Measurements from ENCODE around the gene HCAR2.
"Not testable (repeated sequence)": the region's sequence is repeated elsewhere in the genome, so short reads cannot be mapped to it uniquely, and the experiment has no call there.

HCAR2 gene

DNA sequence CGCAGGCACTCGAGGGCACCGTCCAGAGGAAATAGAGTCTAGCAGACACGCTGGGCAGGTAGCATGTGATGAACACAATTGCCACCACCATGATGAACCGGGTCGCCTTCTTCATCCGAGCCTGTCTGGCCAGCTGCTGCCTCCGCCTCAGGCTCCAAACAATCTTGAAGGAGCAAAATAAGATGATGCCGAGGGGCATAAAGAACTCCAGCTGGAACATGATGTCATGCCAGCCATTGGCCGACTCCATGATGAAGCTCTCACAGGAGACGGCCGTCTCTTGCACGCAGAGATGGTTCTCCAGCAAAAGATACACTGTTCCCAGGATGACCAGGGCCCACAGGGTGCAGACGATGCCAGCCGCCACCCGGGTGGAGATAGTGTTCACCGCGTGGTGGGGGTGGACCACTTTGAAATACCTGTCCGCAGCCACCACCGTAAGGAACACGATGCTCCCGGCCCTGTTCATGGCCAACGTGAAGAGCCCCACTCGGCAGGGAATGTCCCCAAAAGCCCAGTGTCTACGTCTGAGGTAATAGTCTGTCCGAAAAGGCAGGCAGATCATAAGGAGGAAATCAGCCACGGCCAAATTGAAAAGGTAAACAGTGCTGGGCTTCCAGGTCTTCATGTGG, 26.5 kb upstream of the HCAR2 start:
- CTCF ChIA-PET, result no interaction called here
- no peak for DNase-seq
- H3K27ac Mint-ChIP-seq, result peak overlapping the region; percentile 87
- H3K4me1 Mint-ChIP-seq, result peaks cover 87% of the 10 kb centered on the region
- H3K36me3 Mint-ChIP-seq, result peaks cover 2% of the 10 kb centered on the region
- H3K9me3 Mint-ChIP-seq, result peaks cover 5% of the 10 kb centered on the region
- H3K4me3 Mint-ChIP-seq, result peak overlapping the region; percentile 47
- H3K27me3 Mint-ChIP-seq, result peaks cover 3% of the 10 kb centered on the region

DNA sequence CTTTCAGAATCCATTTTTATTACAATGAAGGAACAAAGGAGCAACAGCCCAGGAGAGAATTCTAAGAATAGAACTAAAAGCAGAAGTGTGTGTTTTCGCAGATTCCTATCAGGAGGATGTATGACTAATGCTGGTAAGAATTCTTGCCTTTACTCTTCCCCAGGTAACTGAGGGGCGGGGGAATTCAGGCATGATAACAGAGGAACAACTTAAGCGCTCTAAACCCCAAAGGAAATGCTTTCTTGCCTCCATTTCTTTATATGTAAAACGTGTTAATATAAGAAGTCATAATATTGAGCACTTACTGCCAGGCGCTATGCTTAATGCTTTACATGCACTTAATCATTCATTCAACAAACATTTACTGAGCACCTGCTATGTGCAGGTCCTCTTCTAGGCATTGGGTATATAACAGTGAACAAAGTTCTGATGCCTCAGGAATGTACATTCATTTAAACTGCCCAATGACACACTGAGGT, 23.0 kb upstream of the HCAR2 start:
- H3K27me3 Mint-ChIP-seq, result peaks cover 3% of the 10 kb centered on the region
- H3K4me1 Mint-ChIP-seq, result peaks cover 70% of the 10 kb centered on the region
- CTCF ChIA-PET, result interaction anchor here (0.6 to 1.4 kb wide), 2 partner anchors 16 to 1264 kb away, joined by 3 read pairs; no protein-coding TSS in a partner anchor
- H3K4me3 Mint-ChIP-seq, result peak overlapping the region; percentile 23
- H3K9me3 Mint-ChIP-seq, result no peaks in the 10 kb centered on the region
- peak overlapping the region; percentile 78 for H3K27ac Mint-ChIP-seq
- H3K36me3 Mint-ChIP-seq, result peaks cover 2% of the 10 kb centered on the region
- peak; percentile 33 for DNase-seq

DNA sequence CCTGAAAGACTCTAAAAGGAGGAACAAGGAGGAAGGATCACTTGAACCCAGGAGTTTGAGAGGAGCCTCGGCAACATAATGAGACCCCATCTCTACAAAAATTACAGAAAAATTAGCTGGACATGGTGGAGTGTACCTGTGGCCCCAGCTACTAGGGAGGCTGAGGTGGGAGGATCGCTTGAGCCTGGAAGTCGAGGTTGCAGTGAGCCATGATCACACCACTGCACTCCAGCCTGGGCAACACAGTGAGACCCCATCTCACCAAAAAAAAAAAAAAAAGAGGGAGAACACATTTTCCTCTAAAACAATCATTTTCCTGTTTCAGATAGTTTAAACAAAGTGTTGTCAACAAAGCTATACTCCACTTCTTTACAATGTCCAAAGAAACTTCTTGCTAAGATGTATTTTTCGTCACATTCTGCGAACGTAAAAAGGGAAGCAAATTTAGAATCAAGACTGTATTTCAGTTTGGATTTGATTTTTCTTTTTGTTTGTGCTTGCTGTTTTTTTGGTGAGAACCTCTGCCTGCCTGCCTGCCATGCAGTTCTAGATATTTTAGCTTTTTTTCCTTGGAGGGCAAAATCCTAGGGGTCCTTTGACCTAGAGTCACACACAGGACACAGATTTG, 22.4 kb upstream of the HCAR2 start:
- no peak for DNase-seq
- Mint-ChIP-seq H3K4me1 (peaks cover 68% of the 10 kb centered on the region), H3K4me3 (no peak overlapping the region), H3K36me3 (peaks cover 2% of the 10 kb centered on the region), H3K9me3 (no peaks in the 10 kb centered on the region), H3K27me3 (peaks cover 3% of the 10 kb centered on the region), H3K27ac (peak overlapping the region; percentile 78)
- CTCF ChIA-PET, result no interaction called here

DNA sequence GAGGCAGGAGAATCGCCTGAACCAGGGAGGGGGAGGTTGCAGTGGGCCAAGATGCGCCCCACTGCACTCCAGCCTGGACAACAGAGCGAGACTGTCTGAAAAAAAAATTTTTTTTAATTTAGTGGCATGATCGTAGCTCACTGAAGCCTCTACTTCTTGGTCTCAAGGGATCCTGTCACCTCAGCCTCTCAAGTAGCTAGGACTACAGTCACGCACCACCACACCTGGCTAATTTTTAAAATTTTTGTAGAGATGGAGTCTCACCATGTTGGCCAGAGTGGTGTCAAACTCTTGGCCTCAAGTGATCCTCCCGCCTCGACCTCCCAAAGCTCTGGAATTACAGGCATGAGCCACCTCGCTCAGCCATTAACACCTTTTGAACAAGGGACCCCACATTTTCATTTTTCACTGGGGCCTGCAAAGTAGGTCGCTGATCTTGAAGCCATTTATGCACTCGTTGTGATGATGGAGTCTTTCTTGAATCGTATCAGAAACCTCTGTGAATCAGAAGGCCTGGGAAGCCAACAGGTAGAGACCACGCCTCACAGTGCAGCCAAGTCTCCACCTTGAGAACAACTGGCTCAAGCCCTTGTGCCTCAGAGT, 21.6 kb upstream of the HCAR2 start:
- no peak for DNase-seq
- H3K36me3 Mint-ChIP-seq, result no peaks in the 10 kb centered on the region
- CTCF ChIA-PET, result no interaction called here
- H3K27me3 Mint-ChIP-seq, result no peaks in the 10 kb centered on the region
- H3K4me3 Mint-ChIP-seq, result no peak overlapping the region
- no peak overlapping the region for H3K27ac Mint-ChIP-seq
- H3K9me3 Mint-ChIP-seq, result no peaks in the 10 kb centered on the region
- peaks cover 64% of the 10 kb centered on the region for H3K4me1 Mint-ChIP-seq

DNA sequence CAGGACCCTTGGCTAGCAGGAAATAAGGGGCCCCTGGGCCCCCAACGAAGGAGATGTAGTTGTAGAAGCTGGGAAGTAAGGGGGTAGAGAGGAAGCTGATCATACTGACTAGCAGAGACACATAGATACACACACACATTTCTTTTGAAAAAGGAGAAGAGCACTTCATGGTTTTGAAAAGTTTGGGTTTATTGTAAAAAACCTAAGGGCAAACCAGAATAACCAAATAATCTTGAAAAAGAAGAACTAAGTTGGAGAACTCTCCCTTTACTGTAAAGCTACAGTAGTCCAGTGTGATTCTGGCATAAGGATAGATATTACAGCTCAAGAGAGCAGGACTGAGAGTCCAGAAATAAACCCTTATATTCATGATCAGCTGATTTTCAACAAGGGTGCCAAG, 19.2 kb upstream of the HCAR2 start:
- H3K36me3 Mint-ChIP-seq, result no peaks in the 10 kb centered on the region

DNA sequence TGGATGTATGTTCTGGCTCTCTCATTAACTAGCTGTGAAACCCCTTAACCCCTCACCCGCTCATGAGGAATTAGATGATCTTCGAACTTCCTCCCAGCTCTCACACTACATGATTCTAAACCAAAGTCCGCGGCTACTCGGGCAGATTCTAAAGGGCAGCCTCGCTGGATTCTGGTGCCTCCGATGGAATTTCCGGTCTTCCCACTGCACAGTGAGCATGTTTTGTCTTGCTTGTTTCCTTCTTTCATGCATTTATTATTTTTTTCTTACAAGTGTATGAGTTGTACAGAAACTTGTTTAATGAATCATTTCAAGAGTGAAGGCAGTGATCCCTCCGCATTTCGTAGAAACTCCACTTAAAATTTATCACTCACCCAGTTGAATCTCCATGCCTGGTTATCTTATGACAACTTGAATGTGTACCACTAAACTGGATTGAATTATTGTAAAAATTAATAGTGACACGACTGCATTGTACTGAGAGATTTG, 17.9 kb upstream of the HCAR2 start:
- Mint-ChIP-seq H3K4me1 (peaks cover 36% of the 10 kb centered on the region), H3K9me3 (no peaks in the 10 kb centered on the region), H3K27ac (no peak overlapping the region), H3K36me3 (no peaks in the 10 kb centered on the region), H3K4me3 (no peak overlapping the region), H3K27me3 (peaks cover 6% of the 10 kb centered on the region)
- CTCF ChIA-PET, result no interaction called here
- DNase-seq, result no peak

More for the DNA sequence above, 19.2 kb upstream of the HCAR2 start:
- H3K4me1 Mint-ChIP-seq, result peaks cover 42% of the 10 kb centered on the region
- CTCF ChIA-PET, result no interaction called here
- DNase-seq, result no peak
- no peaks in the 10 kb centered on the region for H3K27me3 Mint-ChIP-seq
- H3K27ac Mint-ChIP-seq, result no peak overlapping the region
- no peaks in the 10 kb centered on the region for H3K9me3 Mint-ChIP-seq
- no peak overlapping the region for H3K4me3 Mint-ChIP-seq

DNA sequence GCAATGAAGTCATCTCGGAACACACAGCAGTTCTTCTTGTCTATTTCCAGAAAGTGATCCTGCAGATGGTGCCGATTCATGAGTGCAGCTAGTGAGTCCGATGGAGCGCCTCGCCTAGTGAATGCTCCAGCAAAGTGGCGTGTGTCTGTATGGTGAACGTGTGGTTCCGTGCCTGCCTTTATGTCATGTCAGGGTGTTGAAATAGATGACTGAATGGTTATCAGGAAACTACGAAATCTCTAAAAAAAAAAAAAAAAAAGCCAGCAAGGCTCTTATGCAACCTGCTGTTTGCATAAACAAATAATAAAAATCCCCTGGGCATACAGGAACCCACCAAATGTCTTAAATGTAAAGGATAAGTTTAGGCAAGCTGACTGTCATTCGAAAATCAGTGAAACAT, 13.5 kb upstream of the HCAR2 start, which contains the start of gene HCAR3:
Gene HCAR3, minus strand, starts transcription at position 154 of the 400 bp plus-strand sequence. Its CDS starts 74 bp downstream, at position 80.
- Mint-ChIP-seq H3K27me3 (peaks cover 19% of the 10 kb centered on the region), H3K4me1 (peaks cover 11% of the 10 kb centered on the region)
- DNase-seq, H3K27ac Mint-ChIP-seq, H3K4me3 Mint-ChIP-seq, H3K9me3 Mint-ChIP-seq, H3K36me3 Mint-ChIP-seq, CTCF ChIA-PET: not testable (repeated sequence)

DNA sequence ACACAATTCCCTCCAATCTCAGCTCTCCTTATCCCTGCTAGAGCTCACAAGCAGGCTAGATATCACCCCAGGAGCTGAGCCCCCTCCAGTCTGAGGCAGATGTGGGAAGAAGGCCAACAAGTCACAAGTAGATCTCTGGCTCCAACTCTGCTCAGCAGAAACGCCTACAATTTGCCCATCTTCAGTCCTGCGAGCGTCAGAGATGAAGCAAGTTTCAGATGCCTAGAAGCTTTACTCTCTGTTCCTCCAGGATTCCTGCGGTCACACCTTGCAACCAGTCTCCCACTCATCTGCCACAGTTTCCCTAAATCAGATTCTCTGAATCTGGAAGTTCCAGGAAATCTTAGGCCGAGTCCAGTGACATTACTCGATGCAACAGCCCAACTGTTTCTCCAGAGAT, 12.1 kb upstream of the HCAR2 start:
- CTCF ChIA-PET, H3K36me3 Mint-ChIP-seq, DNase-seq, H3K27ac Mint-ChIP-seq, H3K9me3 Mint-ChIP-seq, H3K4me1 Mint-ChIP-seq, H3K4me3 Mint-ChIP-seq: not testable (repeated sequence)
- H3K27me3 Mint-ChIP-seq, result peaks cover 23% of the 10 kb centered on the region

DNA sequence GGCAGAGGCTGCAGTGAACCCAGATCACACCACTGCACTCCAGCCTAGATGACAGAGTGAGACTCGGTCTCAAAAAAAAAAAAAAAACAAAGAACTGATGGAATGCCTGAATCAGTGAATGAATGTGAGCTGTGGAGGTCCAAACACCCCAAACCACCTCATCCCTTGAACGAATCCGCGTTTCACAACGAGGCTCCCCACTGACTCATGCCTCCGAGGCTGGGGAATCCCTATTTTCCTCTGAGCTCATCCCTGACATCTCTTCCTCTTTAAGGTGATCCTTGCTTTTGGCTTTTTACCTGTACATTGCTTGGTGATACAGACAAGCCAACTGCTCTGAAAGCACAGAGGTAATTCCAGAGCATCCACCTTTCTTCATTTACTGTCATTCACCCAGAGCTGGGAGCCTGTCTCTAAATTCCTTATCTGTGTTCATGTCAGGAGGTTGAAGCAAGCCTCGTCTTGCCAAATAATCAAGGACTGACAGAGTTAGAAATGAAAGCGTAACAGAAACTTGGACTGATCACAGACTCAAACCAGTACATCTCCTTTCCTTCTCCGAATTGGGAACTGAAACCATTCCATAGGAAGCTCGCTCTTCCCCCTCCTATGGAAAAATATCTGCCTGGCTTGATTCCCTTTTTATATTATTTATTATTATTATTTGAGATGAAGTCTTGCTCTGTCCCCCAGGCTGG, 10.5 kb upstream of the HCAR2 start:
- DNase-seq, H3K36me3 Mint-ChIP-seq, H3K4me1 Mint-ChIP-seq, H3K9me3 Mint-ChIP-seq, H3K27ac Mint-ChIP-seq, H3K4me3 Mint-ChIP-seq, CTCF ChIA-PET: not testable (repeated sequence)
- H3K27me3 Mint-ChIP-seq, result peaks cover 23% of the 10 kb centered on the region

DNA sequence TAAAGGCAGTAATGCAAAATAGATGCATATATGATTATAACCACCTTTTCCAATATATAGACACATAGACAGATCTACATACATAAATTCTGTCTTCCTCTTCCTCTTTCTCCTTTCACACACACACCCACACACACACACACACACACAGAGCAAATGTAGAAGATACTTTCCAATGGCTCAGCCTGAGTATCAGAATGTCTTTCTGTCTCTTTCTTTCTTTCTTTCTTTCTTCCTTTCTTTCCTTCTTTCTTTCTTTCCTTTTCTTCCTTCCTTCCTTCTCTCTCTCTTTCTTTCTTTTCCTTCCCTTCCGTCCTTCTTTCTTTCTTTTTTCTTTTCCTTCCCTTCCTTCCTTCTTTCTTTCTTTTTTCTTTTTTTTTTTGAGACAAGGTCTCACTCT, 8.1 kb upstream of the HCAR2 start:
- H3K9me3 Mint-ChIP-seq, H3K36me3 Mint-ChIP-seq, H3K4me1 Mint-ChIP-seq, H3K4me3 Mint-ChIP-seq, CTCF ChIA-PET, DNase-seq: not testable (repeated sequence)
- peaks cover 19% of the 10 kb centered on the region for H3K27me3 Mint-ChIP-seq
- H3K27ac Mint-ChIP-seq, result peak overlapping the region; percentile 1

DNA sequence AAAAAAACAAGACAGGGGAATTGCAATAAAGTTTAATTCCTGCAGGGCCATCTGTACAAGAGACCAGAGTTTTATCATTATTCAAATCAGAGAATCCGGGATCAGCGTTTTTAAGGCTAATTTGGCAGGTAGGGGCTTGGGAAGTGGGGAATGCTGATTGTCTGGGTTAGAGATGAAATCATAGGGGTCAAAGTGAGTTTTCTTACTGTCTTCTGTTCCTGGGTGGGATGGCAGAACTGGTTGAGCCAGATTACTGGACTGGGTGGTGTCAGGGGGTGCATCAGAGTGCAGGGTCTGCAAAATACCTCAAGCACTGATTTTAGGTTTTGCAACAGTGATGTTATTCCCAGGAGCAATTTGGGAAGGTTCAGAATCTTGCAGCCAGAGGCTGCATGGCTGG, 7.2 kb upstream of the HCAR2 start:
- H3K4me1 Mint-ChIP-seq, DNase-seq, H3K27ac Mint-ChIP-seq, H3K4me3 Mint-ChIP-seq, H3K36me3 Mint-ChIP-seq, H3K9me3 Mint-ChIP-seq, CTCF ChIA-PET: not testable (repeated sequence)
- peaks cover 14% of the 10 kb centered on the region for H3K27me3 Mint-ChIP-seq

DNA sequence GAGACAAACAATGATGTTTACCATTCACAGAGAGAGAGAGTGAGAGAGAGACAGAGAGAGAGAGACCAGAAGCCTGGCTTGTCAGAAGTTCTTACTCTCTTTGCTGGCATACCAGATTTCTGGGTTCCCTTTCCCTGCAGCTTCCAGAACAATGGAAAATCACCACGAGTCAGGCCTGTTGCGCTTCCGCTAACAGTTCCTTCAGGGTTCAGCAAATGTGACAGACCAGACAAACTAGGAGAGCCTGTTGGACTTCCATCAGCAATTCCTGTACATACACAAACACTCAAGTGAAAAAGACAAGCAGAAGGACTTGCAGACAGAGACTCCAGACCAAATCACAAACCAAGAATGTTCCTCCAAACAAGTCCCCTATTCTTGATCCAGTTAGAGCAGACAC, 6.1 kb upstream of the HCAR2 start:
- DNase-seq, CTCF ChIA-PET, H3K27ac Mint-ChIP-seq, H3K4me3 Mint-ChIP-seq, H3K4me1 Mint-ChIP-seq, H3K9me3 Mint-ChIP-seq, H3K36me3 Mint-ChIP-seq, H3K27me3 Mint-ChIP-seq: not testable (repeated sequence)

DNA sequence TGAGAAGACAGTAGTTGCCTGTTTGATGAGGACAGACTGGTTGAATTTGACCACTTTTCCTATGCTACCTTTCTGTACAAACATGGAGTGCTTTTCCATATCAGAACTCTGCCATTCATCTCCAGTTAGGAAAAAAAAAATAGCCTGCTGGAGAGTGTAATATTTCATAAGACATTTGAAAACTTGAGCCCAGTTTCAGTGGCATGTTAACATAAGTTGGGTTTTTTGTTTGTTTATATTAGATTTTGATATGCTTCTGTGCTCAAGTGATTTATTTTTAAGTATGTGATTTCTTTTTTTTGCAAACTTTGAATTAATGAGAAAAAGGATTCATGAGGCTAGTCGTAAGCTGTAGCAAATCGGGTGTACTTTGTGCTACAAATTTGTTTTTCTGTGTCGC, 684 bp upstream of the HCAR2 start:
- H3K36me3 Mint-ChIP-seq, H3K4me3 Mint-ChIP-seq, H3K27me3 Mint-ChIP-seq, CTCF ChIA-PET, H3K4me1 Mint-ChIP-seq, DNase-seq, H3K27ac Mint-ChIP-seq, H3K9me3 Mint-ChIP-seq: not testable (repeated sequence)

DNA sequence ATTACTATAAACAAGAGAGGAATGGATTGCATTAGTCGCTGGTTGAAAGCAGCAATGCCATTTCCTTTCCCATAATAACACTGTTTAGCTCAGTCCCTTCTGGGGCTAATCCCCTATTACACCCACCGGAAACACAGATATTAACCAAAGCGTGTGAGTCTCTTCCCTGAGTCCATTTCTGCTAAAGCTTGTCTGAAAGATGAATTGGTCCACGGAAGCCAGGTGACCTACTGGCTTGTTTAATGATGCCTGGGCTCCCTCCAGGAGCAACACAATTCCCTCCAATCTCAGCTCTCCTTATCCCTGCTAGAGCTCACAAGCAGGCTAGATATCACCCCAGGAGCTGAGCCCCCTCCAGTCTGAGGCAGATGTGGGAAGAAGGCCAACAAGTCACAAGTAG, 1.7 kb downstream of the HCAR2 start:
- H3K27ac Mint-ChIP-seq, H3K27me3 Mint-ChIP-seq, H3K9me3 Mint-ChIP-seq, H3K4me3 Mint-ChIP-seq, H3K36me3 Mint-ChIP-seq, H3K4me1 Mint-ChIP-seq, DNase-seq, CTCF ChIA-PET: not testable (repeated sequence)

Measured in activated naive CD4-positive, alpha-beta T cell treated with anti-CD3 and anti-CD28 coated beads, Interleukin-2, amount 10 ng/mL, durations not matched to agents 7 days and 5 days (primary cell).